Activated T-cell treated with anti-CD3 and anti-CD28 coated beads, Interleukin-2, amount 50 U/mL, for 48 hours (primary cell): ENCODE measurements around the gene GAD1.

Source experiments
- DNase-seq, 2 experiments: peaks; one replicate each; pipeline ENCODE4 v3.0.0-alpha.2; 2020

GAD1 gene

DNA sequence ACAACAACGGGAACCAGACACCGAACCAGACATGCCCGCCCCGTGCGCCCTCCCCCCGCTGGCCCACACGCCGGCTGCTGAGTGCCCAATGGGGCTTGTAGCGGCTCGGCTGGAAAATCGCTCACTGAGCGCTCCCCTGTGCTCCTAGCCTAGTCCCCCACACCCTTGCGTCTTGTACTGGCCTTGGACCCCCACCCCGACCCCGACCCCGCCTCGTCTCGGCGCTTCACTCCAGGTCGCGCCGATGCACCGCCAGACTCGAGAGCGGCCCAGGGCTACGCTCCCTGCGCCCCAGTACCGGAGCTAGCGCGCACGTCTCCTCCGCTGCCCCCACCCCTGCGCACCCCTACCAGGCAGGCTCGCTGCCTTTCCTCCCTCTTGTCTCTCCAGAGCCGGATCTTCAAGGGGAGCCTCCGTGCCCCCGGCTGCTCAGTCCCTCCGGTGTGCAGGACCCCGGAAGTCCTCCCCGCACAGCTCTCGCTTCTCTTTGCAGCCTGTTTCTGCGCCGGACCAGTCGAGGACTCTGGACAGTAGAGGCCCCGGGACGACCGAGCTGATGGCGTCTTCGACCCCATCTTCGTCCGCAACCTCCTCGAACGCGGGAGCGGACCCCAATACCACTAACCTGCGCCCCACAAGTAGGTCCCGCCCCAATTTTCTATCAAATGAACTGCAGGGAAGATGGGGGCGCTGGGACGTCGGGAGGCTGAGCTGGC lies 1.5 kb downstream of the GAD1 start:
- DNase-seq = peak; percentile 35 to 52

DNA sequence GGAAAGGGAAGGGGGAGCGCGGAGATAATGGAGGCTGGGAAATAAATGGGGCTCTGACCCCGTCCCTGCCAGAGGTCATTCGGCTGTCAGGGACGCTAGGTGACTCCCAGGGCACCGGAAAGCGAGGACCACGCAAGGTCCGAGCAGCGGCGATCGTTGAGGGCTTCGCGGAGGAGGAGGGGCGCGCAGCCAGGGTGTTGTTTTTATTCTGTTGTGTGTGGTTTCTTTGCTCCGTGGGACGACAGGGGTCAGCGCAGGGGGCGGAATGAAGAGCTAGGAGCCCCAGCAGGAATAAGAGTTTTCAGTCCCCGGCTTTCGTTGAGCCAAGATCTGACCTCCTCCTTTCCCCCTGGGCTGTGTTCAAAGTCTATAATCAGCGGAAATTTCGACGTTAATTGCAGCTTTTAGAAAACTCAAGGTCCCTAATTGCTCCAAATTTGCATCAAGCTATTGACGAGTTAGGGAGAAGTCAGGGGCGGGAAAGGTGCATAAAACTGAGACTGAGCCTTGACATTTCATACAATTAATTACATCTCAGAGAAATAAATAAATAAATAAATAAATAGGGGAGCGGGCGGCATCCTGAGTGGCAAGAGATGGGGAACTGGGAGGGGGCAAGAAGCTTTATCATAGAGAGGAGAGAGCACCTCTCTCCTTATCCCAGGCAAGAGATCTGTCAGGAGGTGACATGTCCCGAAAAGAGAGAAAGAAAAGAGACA lies 2.2 kb downstream of the GAD1 start:
- no peak for DNase-seq

DNA sequence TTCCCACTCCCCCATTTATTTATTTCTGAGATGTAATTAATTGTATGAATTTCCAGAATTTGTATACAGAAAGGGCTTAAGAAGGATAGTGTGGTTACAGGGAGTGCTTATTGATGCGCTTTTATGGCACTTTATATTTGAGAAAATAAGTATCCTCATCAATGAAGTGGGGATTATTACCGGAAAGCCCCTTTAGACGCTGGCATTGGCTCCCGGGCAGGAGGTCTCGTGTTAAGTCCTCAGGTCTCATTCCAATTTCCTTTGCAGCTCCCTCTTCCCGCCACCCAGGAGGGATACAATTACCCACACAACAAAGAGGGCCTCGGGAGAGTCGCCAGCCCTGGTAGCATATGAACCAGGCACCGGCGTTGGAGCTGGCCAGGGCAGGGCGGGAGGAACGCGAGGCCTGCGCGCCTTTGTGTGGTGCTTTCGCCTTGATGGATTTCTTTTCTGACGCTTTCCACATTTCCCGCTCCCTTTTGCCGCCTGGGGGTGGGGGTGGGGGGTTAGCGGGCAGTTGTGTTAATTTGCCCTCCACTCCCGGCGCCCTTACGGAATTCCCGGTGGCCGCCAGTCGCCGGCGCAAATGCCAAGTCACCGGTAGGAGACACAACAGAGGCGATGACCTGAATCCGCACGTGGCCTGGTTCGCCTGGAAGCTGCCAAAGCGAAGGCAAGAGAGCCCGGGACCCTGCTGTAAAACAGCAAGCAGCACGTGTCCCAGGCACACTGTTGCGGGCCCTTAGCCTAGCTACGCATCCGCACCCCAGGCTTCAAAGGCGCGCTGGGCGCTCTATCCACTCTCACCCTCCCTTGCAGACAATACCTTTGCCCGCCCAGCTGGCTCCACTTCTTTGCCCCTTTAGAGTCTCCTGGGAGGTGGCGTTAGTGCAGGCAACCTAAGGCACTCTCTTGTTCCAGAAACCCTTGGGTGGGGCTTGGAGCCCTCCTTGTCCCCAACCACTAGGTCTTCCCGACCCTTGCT lies 3.3 kb downstream of the GAD1 start:
- peak; percentile 27 to 43 for DNase-seq

DNA sequence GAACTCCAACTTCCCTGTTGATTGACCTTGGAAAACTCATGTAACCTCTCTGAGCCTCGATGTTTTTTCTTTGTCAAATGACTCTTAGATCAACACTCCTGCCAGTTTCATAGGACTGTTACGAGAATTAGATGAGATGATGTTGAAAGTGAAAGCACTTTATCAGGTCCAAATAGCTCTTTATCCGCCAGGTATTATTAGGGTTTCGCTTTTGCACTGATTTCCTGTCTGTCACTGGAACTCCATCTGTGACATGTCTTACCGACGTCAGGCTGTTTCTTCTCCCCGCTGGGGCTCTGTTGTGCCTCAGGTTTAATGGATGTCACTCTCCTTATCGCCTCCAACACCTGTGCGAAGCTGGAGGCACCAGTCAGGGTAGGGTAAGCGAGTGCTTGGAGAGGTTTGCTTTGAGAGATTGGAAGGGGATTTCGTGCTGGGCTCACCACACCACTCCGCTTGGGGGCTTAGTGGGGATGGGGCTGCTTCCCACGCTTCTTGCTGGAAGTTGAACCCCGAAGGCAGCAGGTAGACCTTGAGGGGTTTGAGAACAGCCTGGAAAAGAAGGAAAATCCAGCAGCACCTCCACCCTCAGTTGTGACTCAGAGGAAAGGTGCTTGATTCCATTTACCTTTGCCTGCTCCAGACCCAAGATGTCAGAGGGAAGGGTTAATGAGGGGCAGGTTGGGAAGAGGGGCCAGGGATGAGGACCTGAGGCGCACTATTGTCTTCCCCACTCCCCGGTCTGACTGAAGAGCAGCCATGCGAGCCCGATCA lies 4.3 kb downstream of the GAD1 start:
- DNase-seq = no peak

DNA sequence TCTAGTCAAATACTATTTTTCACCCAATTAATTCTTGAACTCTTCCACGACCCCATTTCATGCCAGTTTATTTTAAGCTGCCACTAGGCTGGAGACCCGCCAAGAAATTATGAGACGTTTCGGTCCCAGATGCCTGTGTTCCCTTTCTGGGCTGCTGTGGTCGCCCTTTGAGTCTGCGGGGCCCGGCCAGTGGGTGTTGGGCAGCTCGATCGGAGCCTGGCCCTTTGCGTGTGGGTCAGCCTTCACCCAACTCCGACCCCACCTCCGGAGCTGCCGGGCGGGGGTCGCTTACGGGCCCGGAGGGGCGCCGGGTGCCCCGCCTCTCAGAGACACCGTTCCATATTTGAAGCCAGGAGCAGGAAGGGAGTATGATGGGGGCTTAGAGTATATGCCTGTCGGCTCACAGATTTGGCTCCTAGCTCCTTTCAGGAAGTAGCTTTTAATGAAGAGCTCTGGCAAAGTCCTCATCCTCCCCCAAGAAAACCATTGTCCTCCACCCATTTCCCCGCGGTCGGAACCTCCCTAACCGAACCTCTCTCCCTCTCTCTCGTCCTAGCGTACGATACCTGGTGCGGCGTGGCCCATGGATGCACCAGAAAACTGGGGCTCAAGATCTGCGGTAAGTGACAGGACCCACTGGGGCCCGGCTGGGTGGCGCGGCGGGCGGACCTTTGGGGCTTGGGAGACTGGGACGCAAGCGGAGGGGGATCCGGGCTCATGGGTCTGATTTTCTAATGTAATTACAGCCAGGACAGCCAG lies 5.0 kb downstream of the GAD1 start:
- DNase-seq = no peak

DNA sequence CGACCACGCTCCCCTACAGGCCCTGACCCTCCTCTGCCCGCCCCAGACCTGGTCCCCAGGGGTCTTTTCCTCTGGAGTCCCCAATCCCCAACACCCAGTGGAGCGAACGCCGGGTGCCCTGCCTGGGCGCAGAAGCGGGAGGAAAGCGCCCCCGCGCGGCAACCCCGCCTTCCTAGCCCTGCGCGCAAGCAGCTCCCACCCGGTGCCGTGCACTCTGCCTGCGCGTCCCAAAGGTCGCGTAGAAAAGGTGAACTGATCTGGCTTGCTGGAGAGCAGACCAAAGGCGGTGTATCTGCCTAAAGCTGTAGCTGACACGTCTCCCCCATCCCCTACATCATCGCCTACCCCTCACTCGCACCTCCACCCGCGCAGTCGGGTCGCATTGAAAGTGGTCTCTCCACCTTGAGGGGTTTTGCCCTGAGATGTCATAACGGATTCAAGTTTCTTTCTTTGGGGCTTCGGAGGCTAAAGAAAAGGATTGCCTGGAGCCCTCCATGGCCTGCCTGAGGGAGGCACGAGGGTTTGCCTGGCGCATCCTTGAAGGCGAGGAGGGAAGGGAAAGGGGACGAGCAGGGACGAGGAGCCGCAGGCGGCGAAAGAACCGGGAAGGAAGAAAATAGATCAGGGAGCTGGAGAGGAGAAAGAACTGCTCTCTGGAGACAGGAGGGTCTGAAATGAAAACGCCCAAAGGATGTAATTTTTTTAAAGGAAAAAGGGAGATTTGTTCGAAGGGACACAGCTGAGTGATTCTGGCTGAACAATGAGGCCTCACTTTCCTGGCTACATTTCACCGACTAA lies 5.8 kb downstream of the GAD1 start:
- peak; percentile 67 to 75 for DNase-seq

DNA sequence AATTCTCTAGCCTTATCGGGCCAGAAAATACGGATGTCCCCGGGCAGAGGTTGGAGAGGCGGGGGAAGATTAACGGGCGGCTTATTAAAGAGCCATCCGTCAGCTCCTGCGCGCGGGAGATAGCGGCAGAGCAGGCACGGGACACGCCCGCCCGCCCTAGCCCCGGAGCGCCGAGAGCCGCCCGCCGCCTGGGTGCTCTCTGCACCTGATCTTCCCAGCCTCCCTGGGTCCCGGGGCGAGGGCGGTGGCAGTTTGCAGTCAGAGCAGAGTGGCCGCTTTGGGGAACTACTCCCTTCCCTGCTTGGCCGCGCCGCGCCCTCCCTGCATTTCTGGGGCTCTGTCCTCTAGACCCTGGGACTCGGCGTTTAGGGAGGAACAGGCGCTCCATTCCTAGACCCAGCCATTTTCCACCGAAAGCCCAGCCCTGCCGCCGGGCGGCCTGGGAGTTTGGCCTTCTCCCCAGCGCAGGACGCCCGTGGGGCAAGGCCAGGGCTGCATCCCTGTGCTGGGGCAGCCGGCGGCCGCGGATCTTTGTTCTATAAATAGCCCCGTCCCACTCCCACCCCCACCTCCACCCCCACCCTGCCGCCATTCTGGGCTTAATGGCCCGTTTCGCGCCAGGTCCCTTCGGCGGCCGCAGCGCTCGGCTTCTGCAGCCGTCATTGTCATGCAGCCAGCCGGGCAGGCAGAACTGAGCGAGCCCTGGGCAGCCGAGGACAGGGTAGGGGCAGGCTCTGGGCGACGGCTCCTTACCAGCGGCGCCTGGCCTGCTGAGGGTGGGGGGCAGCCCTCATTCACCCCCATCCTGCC lies 6.6 kb downstream of the GAD1 start:
- DNase-seq = peak; percentile 43 to 55

DNA sequence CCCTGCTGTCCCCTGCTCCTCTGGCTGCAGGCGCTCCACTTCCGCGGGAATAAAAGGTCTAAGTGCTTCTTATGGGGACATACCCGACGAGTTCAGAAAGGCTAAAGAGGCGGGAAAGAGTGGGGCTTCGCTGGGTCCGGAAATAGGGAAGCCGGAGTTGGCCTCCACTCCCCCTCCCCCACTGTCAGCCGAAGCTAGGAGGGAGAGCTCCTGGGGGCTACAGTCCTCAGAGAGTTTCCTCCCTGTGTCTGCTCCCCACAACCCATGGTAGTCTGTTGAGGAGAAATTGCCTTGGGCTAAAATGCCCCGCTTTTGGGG lies 7.2 kb downstream of the GAD1 start:
- DNase-seq = no peak

DNA sequence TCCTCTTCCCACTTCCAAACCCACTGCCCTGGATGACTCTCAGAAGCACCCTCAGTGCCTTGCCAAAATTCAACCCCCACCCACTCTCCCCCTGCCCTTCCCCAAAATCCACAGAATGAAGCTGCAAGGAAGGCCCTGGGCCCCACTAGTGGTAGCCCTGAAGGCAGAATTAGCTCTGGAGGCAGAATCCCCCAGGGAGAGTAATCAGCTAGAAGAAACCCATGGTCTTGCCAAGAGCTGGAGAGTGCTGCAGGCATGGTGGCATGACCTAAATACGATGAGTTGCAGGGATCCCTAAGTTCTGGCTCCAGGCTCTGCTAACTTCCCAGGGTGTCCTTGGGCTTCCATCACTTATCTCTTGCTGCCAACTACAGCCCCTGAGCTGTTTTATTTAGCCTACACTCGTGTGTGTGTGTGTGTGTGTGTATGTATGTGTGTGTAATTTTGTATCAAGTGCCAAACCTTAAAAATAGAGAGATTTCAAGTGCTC lies 7.9 kb downstream of the GAD1 start:
- DNase-seq = no peak

DNA sequence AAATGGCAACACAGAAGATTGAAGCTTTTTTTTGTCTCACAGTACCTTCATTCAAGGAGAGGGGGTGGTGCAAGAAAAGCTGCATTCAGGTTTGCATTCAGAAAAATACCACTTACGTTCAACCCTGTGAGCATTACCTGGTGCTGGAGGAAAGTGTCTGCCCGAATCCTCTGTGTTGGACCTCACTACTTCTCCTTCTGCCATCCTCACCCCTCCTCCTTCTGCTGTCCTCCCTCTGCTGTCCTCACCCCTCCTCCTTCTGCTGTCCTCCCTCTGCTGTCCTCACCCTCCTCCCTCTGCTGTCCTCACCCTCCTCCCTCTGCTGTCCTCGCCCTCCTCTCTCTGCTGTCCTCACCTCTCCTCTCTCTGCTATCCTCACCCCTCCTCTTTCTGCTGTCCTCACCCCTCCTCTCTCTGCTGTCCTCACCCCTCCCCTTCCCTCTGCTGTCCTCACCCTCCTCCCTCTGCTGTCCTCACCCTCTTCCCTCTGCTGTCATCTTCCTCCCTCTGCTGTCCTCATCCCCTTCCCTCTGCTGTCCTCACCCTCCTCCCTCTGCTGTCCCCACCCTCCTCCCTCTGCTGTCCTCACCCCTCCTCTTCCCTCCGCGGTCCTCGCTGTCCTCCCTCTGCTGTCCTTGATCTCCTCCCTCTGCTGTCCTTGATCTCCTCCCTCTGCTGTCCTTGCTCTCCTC lies 11.3 kb downstream of the GAD1 start:
- no peak for DNase-seq

DNA sequence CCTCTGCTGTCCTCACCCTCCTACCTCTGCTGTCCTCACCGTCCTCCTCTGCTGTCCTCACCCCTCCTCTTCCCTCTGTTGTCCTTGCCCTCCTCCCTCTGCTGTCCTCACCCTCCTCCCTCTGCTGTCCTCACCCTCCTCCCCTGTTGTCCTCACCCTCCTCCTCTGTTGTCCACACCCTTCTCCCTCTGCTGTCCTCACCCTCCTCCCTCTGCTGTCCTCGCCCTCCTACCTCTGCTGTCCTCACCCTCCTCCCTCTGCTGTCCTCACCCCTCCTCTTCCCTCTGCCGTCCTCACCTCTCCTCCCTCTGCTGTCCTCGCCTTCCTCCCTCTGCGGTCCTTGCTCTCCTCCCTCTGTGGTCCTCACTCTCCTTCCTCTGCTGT lies 11.8 kb downstream of the GAD1 start:
- no peak for DNase-seq

DNA sequence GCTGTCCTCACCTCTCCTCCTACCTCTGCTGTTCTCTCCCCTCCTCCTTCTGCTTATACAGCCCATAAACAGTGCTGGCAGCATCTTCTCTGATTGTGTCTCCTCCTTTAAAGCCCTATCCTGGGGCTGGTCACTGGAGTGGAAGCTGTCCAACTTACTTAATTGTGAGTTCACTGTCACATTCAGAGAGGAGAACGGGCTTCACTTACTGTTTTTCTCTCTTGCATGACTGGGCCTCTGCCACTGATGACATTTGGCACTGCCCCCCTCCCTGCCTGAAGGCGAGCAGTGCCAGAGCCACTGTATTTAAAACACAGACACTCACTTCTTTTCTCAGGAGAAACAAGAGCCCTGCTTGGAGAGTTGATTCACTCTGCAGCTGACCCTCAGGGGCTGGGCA lies 12.3 kb downstream of the GAD1 start:
- no peak for DNase-seq

DNA sequence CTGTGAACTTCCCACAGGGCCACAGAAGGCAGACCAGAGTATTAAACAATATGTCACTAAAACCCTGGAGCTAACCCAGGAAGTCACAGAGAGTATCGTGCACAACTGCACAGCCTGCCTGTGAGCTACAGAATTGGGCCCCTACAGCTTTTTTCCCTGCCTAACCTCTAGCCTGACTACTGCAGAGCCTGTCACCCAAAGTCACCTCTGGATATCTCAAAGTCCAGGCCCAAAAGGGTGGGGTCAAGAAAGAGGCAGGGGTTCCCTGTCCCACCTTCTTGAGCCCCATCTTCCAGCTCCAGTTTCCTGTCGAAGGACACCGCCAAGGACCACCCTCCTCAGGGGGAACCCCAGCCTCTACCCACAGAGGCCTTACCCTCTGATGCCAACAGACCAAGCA lies 13.5 kb downstream of the GAD1 start:
- no peak for DNase-seq

DNA sequence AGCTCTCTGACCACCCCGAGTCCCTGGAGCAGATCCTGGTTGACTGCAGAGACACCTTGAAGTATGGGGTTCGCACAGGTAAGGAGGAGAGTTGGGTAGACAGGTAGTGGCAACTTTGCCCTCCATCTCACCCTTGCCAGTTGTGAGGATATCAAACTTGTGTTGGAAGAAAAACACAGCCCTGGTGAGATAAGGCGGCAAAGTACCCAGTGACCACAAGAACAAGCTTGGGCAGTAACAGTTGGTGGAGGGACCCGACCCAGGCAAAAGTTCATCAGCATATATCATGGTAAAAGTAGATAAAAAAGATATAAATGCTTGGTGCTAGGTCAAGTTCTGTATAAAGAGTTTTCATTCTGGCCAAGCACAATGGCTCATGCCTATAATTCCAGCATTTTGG lies 14.4 kb downstream of the GAD1 start:
- DNase-seq = no peak

DNA sequence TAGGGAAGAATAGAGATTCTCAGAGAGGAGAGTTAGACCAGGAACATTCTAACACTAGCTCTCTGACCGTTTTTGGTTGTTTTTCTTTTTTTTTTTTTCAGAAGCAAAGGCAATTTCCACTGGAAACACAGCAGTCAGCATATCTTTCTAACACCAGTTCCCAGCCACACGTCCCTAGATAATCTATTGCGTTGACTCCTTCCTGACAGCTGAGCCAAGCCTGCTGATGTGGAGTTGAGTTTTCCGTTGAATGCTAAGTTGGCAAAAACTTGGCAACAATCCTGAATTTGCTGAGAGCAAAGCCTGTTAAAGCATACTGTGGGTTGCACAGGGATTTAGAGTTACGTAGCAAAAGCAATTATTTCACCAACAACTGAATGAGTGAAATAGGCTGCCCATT lies 19.3 kb downstream of the GAD1 start:
- no peak for DNase-seq

DNA sequence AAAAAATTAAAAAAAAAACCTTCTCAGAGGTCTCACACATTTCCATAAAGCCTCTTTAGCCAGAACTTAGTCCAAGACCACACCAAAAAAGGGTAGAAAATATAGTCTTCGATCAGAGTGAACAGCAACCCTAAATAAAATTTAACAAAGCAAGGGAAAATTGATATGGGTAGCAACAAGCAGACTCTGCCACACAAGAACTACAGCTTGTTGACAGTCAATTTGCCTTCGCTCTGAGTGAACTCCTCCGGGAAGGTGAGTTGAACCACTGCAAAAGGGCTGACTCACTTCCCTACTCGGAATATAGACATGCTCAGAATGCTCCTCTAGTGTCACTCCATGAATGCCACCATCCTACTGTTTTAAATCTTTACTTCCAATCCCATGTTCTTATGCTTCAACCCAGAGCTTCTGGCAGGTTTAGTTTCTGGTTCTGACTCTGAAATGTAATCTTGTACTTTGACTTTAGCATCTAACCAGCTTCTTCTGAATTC lies 24.1 kb downstream of the GAD1 start:
- DNase-seq = no peak

DNA sequence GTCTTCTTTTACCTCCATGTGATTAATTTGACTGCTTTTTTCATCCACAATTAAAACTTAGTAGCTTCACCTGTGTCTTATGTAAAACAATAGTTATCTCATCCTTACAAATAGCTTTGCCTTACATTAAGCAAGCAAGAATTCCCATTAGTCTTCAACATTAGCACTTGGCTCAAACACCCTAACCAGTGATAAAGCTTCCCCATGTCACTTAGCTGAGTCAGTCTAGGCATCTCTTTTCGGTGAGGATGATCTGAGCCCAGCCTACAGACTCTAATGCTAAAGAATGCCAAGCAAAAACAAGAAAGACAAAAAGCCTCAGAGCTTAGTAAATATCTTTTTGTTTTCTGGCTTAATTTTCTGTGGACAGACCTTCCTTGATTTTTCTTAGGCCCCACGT lies 26.1 kb downstream of the GAD1 start:
- no peak for DNase-seq

DNA sequence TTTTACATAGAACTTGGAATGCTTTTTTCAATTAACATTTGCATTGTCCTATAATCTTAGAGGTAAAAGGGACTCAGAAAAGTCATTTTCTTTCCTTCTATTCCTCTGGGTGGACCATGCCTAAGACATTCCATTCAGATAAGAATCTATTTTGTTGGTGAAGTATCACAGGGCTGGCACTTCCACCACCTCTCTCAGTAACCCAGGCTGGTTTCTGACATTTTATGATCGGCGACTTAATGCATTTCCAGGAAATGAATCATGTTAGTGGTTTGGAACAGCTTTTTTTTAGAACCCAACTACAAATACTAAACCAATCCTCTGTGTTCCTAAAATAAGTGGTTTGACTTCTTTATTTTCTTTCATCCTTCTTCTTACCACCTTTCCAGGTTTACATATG lies 27.0 kb downstream of the GAD1 start:
- DNase-seq = no peak

DNA sequence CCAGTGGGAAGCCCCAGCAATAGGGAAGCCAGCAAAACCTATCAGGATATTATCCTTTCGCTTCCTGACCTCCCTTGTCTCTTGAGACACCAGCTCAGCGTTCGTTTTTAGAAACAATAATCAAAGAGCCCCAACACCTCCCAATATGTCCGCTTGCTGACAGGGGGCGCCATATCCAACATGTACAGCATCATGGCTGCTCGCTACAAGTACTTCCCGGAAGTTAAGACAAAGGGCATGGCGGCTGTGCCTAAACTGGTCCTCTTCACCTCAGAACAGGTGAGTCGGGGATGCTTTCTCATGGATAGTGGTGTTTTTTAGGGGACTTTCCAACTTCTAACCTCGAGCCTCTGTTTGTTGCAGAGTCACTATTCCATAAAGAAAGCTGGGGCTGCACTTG lies 28.7 kb downstream of the GAD1 start:
- DNase-seq = peak; percentile 48 to 49
